Natural killer cell (primary cell): ENCODE results near the gene DCTPP1. TPM values are rescaled to one million over a fixed set of nuclear protein-coding genes. Genes with fewer than 3 reads are reported as not detected.

ENCODE experiments used
- ATAC-seq, 3 donors: fragments of 150-1000 bp in 2 of 3; fragments of 200-7000 bp in 1 of 3; cut with Tn5 transposase; 1 replicate in 1 of 3; 2 replicates in 2 of 3; pipeline ENCODE4 v1.10.0; 2021; ENCODE audit warnings: mild to moderate bottlenecking in 2 of 3, moderate library complexity in 2 of 3
- DNase-seq, 2 donors: peaks; one replicate each; pipeline versions ENCODE4 v3.0.0 to v3.0.0-alpha.2; 2013 to 2021; ENCODE audit warnings: mixed read lengths in 1 of 2
- H3K27ac ChIP-seq: one replicate; pipeline ENCODE4 v1.5.1; 2013; ENCODE audit warnings: mild to moderate bottlenecking, low read length
- H3K27me3 ChIP-seq: one replicate; pipeline ENCODE4 v1.6.1; 2013; ENCODE audit warnings: low read length; ENCODE audit not compliant: control insufficient read depth, insufficient read depth
- H3K36me3 ChIP-seq: one replicate; pipeline ENCODE4 v1.6.1; 2013; ENCODE audit warnings: low read length; ENCODE audit not compliant: control insufficient read depth, insufficient read depth
- H3K4me1 ChIP-seq: one replicate; pipeline ENCODE4 v1.6.1; 2013; ENCODE audit warnings: low read length; ENCODE audit not compliant: control insufficient read depth, insufficient read depth
- H3K4me3 ChIP-seq: one replicate; pipeline ENCODE4 v1.5.1; 2013; ENCODE audit warnings: low read length
- H3K9me3 ChIP-seq: one replicate; pipeline ENCODE4 v1.6.1; 2013; ENCODE audit warnings: low read length; ENCODE audit not compliant: control insufficient read depth, insufficient read depth
- H3K27ac Mint-ChIP-seq, 2 donors: one replicate each; pipeline ENCODE4 v1.8.0; 2022; ENCODE audit warnings: mild to moderate bottlenecking in 2 of 2, mixed read lengths in 2 of 2, moderate library complexity in 1 of 2
- H3K27me3 Mint-ChIP-seq, 2 donors: one replicate each; pipeline ENCODE4 v1.8.0; 2022; ENCODE audit warnings: low read depth in 2 of 2, mixed read lengths in 2 of 2
- H3K36me3 Mint-ChIP-seq: one replicate; pipeline ENCODE4 v1.8.0; 2022; ENCODE audit warnings: mixed read lengths
- H3K4me1 Mint-ChIP-seq, 2 donors: one replicate each; pipeline ENCODE4 v1.8.0; 2022; ENCODE audit warnings: mixed read lengths in 2 of 2
- H3K4me3 Mint-ChIP-seq: one replicate; pipeline ENCODE4 v1.8.0; 2022; ENCODE audit warnings: mild to moderate bottlenecking, moderate library complexity, mixed read lengths
- H3K9me3 Mint-ChIP-seq, 2 donors: one replicate each; pipeline ENCODE4 v1.8.0; 2022; ENCODE audit warnings: mixed read lengths in 2 of 2
- WGBS: methylation state at CpG from one replicate; pipeline ENCODE4 v1.1.7; 2013; ENCODE audit warnings: missing lambda C conversion rate; ENCODE audit not compliant: insufficient coverage; 5-methylcytosine and 5-hydroxymethylcytosine counted together
- intact Hi-C: fragments of 100-400 bp; cut with micrococcal nuclease; formaldehyde crosslinking; loops from one replicate; pipeline ENCODE4 v1.14.2; 2022
- total RNA-seq, 4 donors: library from RNA; stranded (reverse); fragments of 120-200 nt in 1 of 4; gene quantifications; one replicate each; pipeline versions ENCODE4 v1.2.3 to v1.2.4, GENCODE V29; 2013 to 2022
- TF ChIP-seq, protein P1 (sequence below): fragments of 200-600 bp; IDR thresholded peaks from one replicate; pipeline ENCODE4 v1.8.0; 2022; ENCODE audit warnings: antibody characterized with exemption

The DCTPP1 gene
- total RNA-seq, 3 donors from 2014 or later (not counting 1 experiment from before 2014, with no cell fraction given): 11.2 to 16.9 (median 15.2) TPM

- WGBS: 0% methylated on average over 39 of the region's 39 CpGs
- Histone ChIP-seq H3K9me3 (no peaks in the 10 kb centered on the region), H3K4me3 (peak overlapping the region; percentile 64), H3K36me3 (peaks cover 16% of the 10 kb centered on the region), H3K27me3 (no peaks in the 10 kb centered on the region), H3K4me1 (peaks cover 63% of the 10 kb centered on the region), H3K27ac (peak overlapping the region; percentile 99)
- no peaks in the 10 kb centered on the region for H3K27me3 Mint-ChIP-seq
- no peaks in the 10 kb centered on the region for H3K36me3 Mint-ChIP-seq
- H3K4me3 Mint-ChIP-seq: peak overlapping the region; percentile 97
- peak overlapping the region; percentile 99 to 100 for H3K27ac Mint-ChIP-seq
- H3K4me1 Mint-ChIP-seq: peaks cover 46 to 55% of the 10 kb centered on the region in 2 donors
- no peaks in the 10 kb centered on the region for H3K9me3 Mint-ChIP-seq
- TF ChIP-seq, protein P1, sequence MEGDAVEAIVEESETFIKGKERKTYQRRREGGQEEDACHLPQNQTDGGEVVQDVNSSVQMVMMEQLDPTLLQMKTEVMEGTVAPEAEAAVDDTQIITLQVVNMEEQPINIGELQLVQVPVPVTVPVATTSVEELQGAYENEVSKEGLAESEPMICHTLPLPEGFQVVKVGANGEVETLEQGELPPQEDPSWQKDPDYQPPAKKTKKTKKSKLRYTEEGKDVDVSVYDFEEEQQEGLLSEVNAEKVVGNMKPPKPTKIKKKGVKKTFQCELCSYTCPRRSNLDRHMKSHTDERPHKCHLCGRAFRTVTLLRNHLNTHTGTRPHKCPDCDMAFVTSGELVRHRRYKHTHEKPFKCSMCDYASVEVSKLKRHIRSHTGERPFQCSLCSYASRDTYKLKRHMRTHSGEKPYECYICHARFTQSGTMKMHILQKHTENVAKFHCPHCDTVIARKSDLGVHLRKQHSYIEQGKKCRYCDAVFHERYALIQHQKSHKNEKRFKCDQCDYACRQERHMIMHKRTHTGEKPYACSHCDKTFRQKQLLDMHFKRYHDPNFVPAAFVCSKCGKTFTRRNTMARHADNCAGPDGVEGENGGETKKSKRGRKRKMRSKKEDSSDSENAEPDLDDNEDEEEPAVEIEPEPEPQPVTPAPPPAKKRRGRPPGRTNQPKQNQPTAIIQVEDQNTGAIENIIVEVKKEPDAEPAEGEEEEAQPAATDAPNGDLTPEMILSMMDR: no peak
- ATAC-seq: peak; percentile 46 to 64 (median 52)
- DNase-seq: peak; percentile 80 to 96
- intact Hi-C loops: loop anchor here (1.0 to 2.0 kb wide), 2 partner anchors 8 to 43 kb away; partner anchors contain the start of gene TBC1D10B
These were observed 52.0 kb downstream of the DCTPP1 start for GRCh38 chr16:30377812-30378235.

- H3K4me3 ChIP-seq: peak overlapping the region; percentile 64
- H3K36me3 Mint-ChIP-seq: no peaks in the 10 kb centered on the region
- H3K27ac ChIP-seq: peak overlapping the region; percentile 99
- no peak for DNase-seq
- ATAC-seq: no peak
- H3K9me3 Mint-ChIP-seq: no peaks in the 10 kb centered on the region
- H3K36me3 ChIP-seq: peaks cover 16% of the 10 kb centered on the region
- no peaks in the 10 kb centered on the region for H3K27me3 Mint-ChIP-seq
- H3K27ac Mint-ChIP-seq: peak overlapping the region; percentile 99 to 100
- peaks cover 58% of the 10 kb centered on the region for H3K4me1 ChIP-seq
- peaks cover 41 to 52% of the 10 kb centered on the region in 2 donors for H3K4me1 Mint-ChIP-seq
- intact Hi-C loops: no loop called here
- no peaks in the 10 kb centered on the region for H3K27me3 ChIP-seq
- no peaks in the 10 kb centered on the region for H3K9me3 ChIP-seq
- 40% methylated on average over 29 of the region's 29 CpGs for WGBS
- TF ChIP-seq, protein P1: no peak
- H3K4me3 Mint-ChIP-seq: peak overlapping the region; percentile 97
These were observed 52.6 kb downstream of the DCTPP1 start for GRCh38 chr16:30377050-30377811.

GRCh38 chr16:30376461-30376902 is 53.3 kb downstream of the DCTPP1 start:
- no peaks in the 10 kb centered on the region for H3K9me3 Mint-ChIP-seq
- 95% methylated on average over 7 of the region's 8 CpGs for WGBS
- intact Hi-C loops: no loop called here
- H3K9me3 ChIP-seq: no peaks in the 10 kb centered on the region
- H3K27me3 ChIP-seq: no peaks in the 10 kb centered on the region
- no peak overlapping the region for H3K4me3 ChIP-seq
- no peaks in the 10 kb centered on the region for H3K27me3 Mint-ChIP-seq
- H3K36me3 Mint-ChIP-seq: no peaks in the 10 kb centered on the region
- peaks cover 16% of the 10 kb centered on the region for H3K36me3 ChIP-seq
- peaks cover 56% of the 10 kb centered on the region for H3K4me1 ChIP-seq
- TF ChIP-seq, protein P1: no peak
- H3K4me3 Mint-ChIP-seq: no peak overlapping the region
- H3K27ac Mint-ChIP-seq: peak overlapping the region; percentile 99 to 100
- peaks cover 43 to 52% of the 10 kb centered on the region in 2 donors for H3K4me1 Mint-ChIP-seq
- ATAC-seq (no peak), DNase-seq (no peak)
- peak overlapping the region; percentile 99 for H3K27ac ChIP-seq
